Keratinocyte (primary cell): ENCODE results near the gene TICRR. TPM values are rescaled to one million over a fixed set of nuclear protein-coding genes. Genes with fewer than 3 reads are reported as not detected.

ENCODE experiments used
- DNase-seq: peaks from one replicate; pipeline ENCODE4 v3.0.0-alpha.2; 2011; ENCODE audit warnings: low read depth, missing footprints, low spot score
- FAIRE-seq: peaks from 2 replicates; lab custom pipeline; 2011; peaks lifted over from hg19 to GRCh38; lab: Jason Lieb, UNC
- H2AFZ ChIP-seq: 2 replicates; pipeline ENCODE4 v1.6.0; 2012; ENCODE audit warnings: low read length, control low read depth, inconsistent platforms; ENCODE audit not compliant: control insufficient read depth
- H3K27ac ChIP-seq: 2 replicates; pipeline ENCODE4 v1.5.1; 2011; ENCODE audit warnings: low read length; ENCODE audit not compliant: control insufficient read depth, insufficient read depth
- H3K27me3 ChIP-seq: 3 replicates; pipeline ENCODE4 v1.6.0; 2011; ENCODE audit warnings: low read length; ENCODE audit not compliant: control insufficient read depth, insufficient read depth; ENCODE audit errors: extremely low read depth
- H3K36me3 ChIP-seq, 2 experiments: 2 replicates in 1 of 2; 3 replicates in 1 of 2; pipeline ENCODE4 v1.5.1; 2011; ENCODE audit warnings: low read length in 2 of 2, mild to moderate bottlenecking in 1 of 2; ENCODE audit not compliant: control insufficient read depth in 2 of 2, insufficient read depth in 2 of 2; ENCODE audit errors: extremely low read depth in 1 of 2
- H3K4me1 ChIP-seq: 3 replicates; pipeline ENCODE4 v1.5.1; 2011; ENCODE audit warnings: low read length; ENCODE audit not compliant: control insufficient read depth, insufficient read depth; ENCODE audit errors: extremely low read depth
- H3K4me2 ChIP-seq: 3 replicates; pipeline ENCODE4 v1.6.0; 2011; ENCODE audit warnings: low read depth, low read length; ENCODE audit not compliant: control insufficient read depth, insufficient read depth; ENCODE audit errors: extremely low read depth
- H3K4me3 ChIP-seq, 3 experiments: fragments of 200-600 bp in 1 of 3; sonication (generic) in 1 of 3; 2 replicates in 2 of 3; 3 replicates in 1 of 3; pipeline ENCODE4 v1.5.1; 2011 to 2016; ENCODE audit warnings: low read length in 3 of 3, mild to moderate bottlenecking in 3 of 3, control low read depth in 2 of 3, inconsistent platforms in 1 of 3, low read depth in 1 of 3, mixed read lengths in 1 of 3, mixed run types in 1 of 3, moderate library complexity in 1 of 3; ENCODE audit not compliant: control insufficient read depth in 2 of 3, insufficient read depth in 2 of 3; ENCODE audit errors: extremely low read depth in 1 of 3
- H3K79me2 ChIP-seq: 2 replicates; pipeline ENCODE4 v1.6.0; 2012; ENCODE audit warnings: low read length; ENCODE audit not compliant: control insufficient read depth, insufficient read depth
- H3K9ac ChIP-seq: 3 replicates; pipeline ENCODE4 v1.6.0; 2011; ENCODE audit warnings: low read length; ENCODE audit not compliant: control insufficient read depth, insufficient read depth; ENCODE audit errors: extremely low read depth
- H3K9me1 ChIP-seq: 3 replicates; pipeline ENCODE4 v1.6.0; 2011; ENCODE audit warnings: low read length; ENCODE audit not compliant: control insufficient read depth, insufficient read depth; ENCODE audit errors: extremely low read depth
- H3K9me3 ChIP-seq: 2 replicates; pipeline ENCODE4 v1.5.1; 2012; ENCODE audit warnings: low read depth, low read length; ENCODE audit not compliant: control insufficient read depth
- H4K20me1 ChIP-seq: 3 replicates; pipeline ENCODE4 v1.6.0; 2011; ENCODE audit warnings: low read length; ENCODE audit not compliant: control insufficient read depth, insufficient read depth; ENCODE audit errors: extremely low read depth
- CTCF ChIP-seq, 3 experiments: IDR thresholded peaks in 1 of 3; conservative IDR thresholded peaks in 1 of 3; optimal IDR thresholded peaks in 1 of 3; 2 replicates in 2 of 3; 3 replicates in 1 of 3; pipeline versions ENCODE3 to v1.5.1; 2011; ENCODE audit warnings: low read length in 3 of 3, mild to moderate bottlenecking in 3 of 3, moderate library complexity in 2 of 3, control low read depth in 1 of 3, inconsistent platforms in 1 of 3; ENCODE audit not compliant: insufficient read depth in 2 of 3; ENCODE audit errors: extremely low read depth in 1 of 3
- EZH2 ChIP-seq: IDR thresholded peaks from one replicate; pipeline ENCODE4 v1.6.1; 2012; ENCODE audit warnings: inconsistent platforms, mild to moderate bottlenecking, low read length, moderate library complexity
- dilution Hi-C: fragments of 300-500 bp; cut with MboI; formaldehyde crosslinking; loops from one replicate; pipeline ENCODE4 v1.7.0; 2020; ENCODE audit warnings: low sequenced_read_pairs; ENCODE audit not compliant: extremely low pct_ligation_motif_present
- polyA plus RNA-seq, 5 experiments: library from polyadenylated mRNA; depleted of rRNA in 3 of 5; stranded (reverse) in 3 of 5; stranded (forward) in 1 of 5; unstranded in 1 of 5; fragments of >200 nt; gene quantifications; 1 replicate in 1 of 5; 2 replicates in 3 of 5; 3 replicates in 1 of 5; pipeline versions ENCODE4 v1.2.1 to v1.2.3, GENCODE V29; 2011 to 2012; ENCODE audit warnings: missing spikeins in 2 of 5, low read depth in 1 of 5, low replicate concordance in 1 of 5

The TICRR gene
- polyA plus RNA-seq, 1 donor (not counting 4 experiments of a cell fraction or from before 2014, with no cell fraction given): 2.9 TPM

- H4K20me1 ChIP-seq: no peaks in the 10 kb centered on the region
- H3K9me3 ChIP-seq: no peaks in the 10 kb centered on the region
- no peaks in the 10 kb centered on the region for H3K9me1 ChIP-seq
- peaks cover 1% of the 10 kb centered on the region for H3K4me1 ChIP-seq
- FAIRE-seq (no peak), DNase-seq (no peak)
- H3K27me3 ChIP-seq: no peaks in the 10 kb centered on the region
- H3K4me2 ChIP-seq: no peak overlapping the region
- H3K79me2 ChIP-seq: no peaks in the 10 kb centered on the region
- no peak overlapping the region for H3K9ac ChIP-seq
- TF ChIP-seq EZH2: no peak
- TF ChIP-seq CTCF (optimal IDR thresholded peaks at IDR 0.05 in 1 of 3, IDR thresholded peaks at IDR 0.05 in 1 of 3, conservative IDR thresholded peaks at IDR 0.05 in 1 of 3; ENCODE audit: extremely low read depth in 1 of 3, insufficient read depth in 2 of 3, low read length in 3 of 3): no peak
- H2AFZ ChIP-seq: no peak overlapping the region
- dilution Hi-C loops: no loop called here
- H3K36me3 ChIP-seq: no peaks in the 10 kb centered on the region
- H3K4me3 ChIP-seq: no peak overlapping the region
- H3K27ac ChIP-seq: no peak overlapping the region
Observed at GRCh38 chr15:89526601-89527441, 48.4 kb upstream of the TICRR start.

GRCh38 chr15:89528757-89529352 is 46.4 kb upstream of the TICRR start:
- DNase-seq: no peak
- no peak overlapping the region for H3K4me2 ChIP-seq
- H3K9ac ChIP-seq: no peak overlapping the region
- H3K79me2 ChIP-seq: no peaks in the 10 kb centered on the region
- H3K27me3 ChIP-seq: no peaks in the 10 kb centered on the region
- H3K27ac ChIP-seq: no peak overlapping the region
- no peak overlapping the region for H2AFZ ChIP-seq
- no peak for TF ChIP-seq CTCF (optimal IDR thresholded peaks at IDR 0.05 in 1 of 3, IDR thresholded peaks at IDR 0.05 in 1 of 3, conservative IDR thresholded peaks at IDR 0.05 in 1 of 3; ENCODE audit: extremely low read depth in 1 of 3, insufficient read depth in 2 of 3, low read length in 3 of 3)
- no peak for TF ChIP-seq EZH2
- H3K4me1 ChIP-seq: peaks cover 7% of the 10 kb centered on the region
- H3K36me3 ChIP-seq: no peaks in the 10 kb centered on the region
- dilution Hi-C loops: no loop called here
- peaks cover 2% of the 10 kb centered on the region for H3K9me1 ChIP-seq
- no peak overlapping the region for H3K4me3 ChIP-seq
- no peaks in the 10 kb centered on the region for H4K20me1 ChIP-seq
- H3K9me3 ChIP-seq: no peaks in the 10 kb centered on the region
- no peak for FAIRE-seq
